ENCODE data around the gene DCUN1D3. TPM values are rescaled to one million over a fixed set of nuclear protein-coding genes. Genes with fewer than 3 reads are reported as not detected.

The DCUN1D3 gene
- total RNA-seq, 1 donor, result 30.2 TPM

DNA sequence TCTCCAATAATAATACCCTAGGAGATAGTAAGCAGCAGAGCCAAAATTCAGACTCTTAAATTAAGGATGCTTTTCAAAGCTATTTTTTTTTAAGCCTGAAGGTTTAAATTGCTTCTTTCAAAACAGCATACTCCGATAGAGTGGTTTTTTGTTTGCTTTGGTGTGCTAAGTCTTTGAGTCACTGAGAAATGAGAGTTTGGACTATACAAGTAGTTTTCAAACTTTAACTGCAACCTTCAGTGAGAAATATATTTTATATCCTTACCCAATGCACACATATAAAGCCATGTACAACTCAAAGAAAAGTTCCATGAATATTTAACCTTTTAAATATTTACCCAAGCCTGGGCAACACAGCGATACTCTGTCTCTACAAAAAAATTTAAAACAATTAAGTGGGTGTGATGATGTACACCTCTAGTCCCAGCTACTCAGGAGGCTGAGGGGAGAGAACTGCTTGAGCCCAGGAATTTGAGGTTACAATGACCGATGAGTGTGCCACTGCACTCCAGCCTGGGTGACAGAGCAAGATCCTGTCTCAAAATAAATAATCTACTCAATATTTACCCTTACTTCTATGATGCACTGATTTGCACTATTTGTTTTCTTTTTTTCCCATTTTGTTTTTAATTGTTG, 19.2 kb downstream of the DCUN1D3 start:
- no peak overlapping the region for H3K4me3 ChIP-seq (ENCODE audit: low read depth, low read length)
- no peak for DNase-seq (ENCODE audit: low read depth)
- TF ChIP-seq, protein P1, sequence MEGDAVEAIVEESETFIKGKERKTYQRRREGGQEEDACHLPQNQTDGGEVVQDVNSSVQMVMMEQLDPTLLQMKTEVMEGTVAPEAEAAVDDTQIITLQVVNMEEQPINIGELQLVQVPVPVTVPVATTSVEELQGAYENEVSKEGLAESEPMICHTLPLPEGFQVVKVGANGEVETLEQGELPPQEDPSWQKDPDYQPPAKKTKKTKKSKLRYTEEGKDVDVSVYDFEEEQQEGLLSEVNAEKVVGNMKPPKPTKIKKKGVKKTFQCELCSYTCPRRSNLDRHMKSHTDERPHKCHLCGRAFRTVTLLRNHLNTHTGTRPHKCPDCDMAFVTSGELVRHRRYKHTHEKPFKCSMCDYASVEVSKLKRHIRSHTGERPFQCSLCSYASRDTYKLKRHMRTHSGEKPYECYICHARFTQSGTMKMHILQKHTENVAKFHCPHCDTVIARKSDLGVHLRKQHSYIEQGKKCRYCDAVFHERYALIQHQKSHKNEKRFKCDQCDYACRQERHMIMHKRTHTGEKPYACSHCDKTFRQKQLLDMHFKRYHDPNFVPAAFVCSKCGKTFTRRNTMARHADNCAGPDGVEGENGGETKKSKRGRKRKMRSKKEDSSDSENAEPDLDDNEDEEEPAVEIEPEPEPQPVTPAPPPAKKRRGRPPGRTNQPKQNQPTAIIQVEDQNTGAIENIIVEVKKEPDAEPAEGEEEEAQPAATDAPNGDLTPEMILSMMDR (IDR thresholded peaks at IDR 0.05; ENCODE audit: insufficient read depth, low read length), result no peak

GRCh38 chr16:20879175-20880040, 20.8 kb downstream of the DCUN1D3 start:
- TF ChIP-seq, protein P1 (IDR thresholded peaks at IDR 0.05; ENCODE audit: insufficient read depth, low read length), result no peak
- DNase-seq (ENCODE audit: low read depth), result peak; percentile 70
- H3K4me3 ChIP-seq (ENCODE audit: low read depth, low read length), result peak overlapping the region; percentile 22

GRCh38 chr16:20878682-20879147, 21.4 kb downstream of the DCUN1D3 start:
- TF ChIP-seq, protein P1 (IDR thresholded peaks at IDR 0.05; ENCODE audit: insufficient read depth, low read length), result no peak
- H3K4me3 ChIP-seq (ENCODE audit: low read depth, low read length), result no peak overlapping the region
- no peak for DNase-seq (ENCODE audit: low read depth)

DNA sequence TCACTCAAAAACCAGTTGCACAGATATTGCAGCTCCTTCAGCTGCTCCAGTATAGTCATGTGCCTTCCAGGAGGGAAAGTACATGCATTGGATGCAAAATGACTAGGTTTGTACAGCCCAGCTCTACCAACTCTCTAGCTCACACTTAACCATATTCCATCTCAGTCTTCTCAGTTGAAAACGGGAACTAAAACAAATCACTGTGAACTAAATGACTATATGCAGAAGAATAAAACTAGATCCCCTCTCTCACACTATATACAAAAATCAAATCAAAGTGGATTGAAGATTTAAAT, 24.9 kb downstream of the DCUN1D3 start:
- H3K4me3 ChIP-seq (ENCODE audit: low read depth, low read length), result no peak overlapping the region
- DNase-seq (ENCODE audit: low read depth), result no peak

GRCh38 chr16:20874088-20874581, 26.0 kb downstream of the DCUN1D3 start:
- TF ChIP-seq, protein P1 (IDR thresholded peaks at IDR 0.05; ENCODE audit: insufficient read depth, low read length), result no peak
- no peak for DNase-seq (ENCODE audit: low read depth)
- no peak overlapping the region for H3K4me3 ChIP-seq (ENCODE audit: low read depth, low read length)

More for the DNA sequence above, 24.9 kb downstream of the DCUN1D3 start:
- TF ChIP-seq, protein P1 (IDR thresholded peaks at IDR 0.05; ENCODE audit: insufficient read depth, low read length), result no peak

DNA sequence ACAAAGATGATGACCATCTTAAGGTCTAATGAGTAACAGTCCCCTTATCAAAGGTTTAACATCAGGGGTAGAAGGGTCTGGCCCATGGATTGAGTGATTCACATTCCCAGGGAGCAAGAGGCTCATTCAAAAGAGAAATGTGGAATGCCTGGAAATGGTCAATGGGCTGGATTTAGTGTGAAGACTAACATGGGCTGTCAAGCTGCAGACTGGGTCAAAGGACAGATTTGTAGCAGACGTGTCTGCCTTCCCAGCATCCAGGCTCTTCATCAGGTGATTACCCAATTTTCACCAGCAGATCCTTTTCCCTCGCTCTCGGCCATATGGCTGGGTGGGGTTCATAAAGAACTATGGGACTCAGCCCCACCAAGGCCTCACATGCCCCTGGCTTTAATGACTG, 26.8 kb downstream of the DCUN1D3 start:
- TF ChIP-seq, protein P1 (IDR thresholded peaks at IDR 0.05; ENCODE audit: insufficient read depth, low read length), result no peak
- no peak for DNase-seq (ENCODE audit: low read depth)
- H3K4me3 ChIP-seq (ENCODE audit: low read depth, low read length), result no peak overlapping the region
